NCI-H82 treated with DMSO at 0.1 percent for 48 hours (cell line): ENCODE data around the gene YPEL2.

Source experiments
- DNase-seq: peaks from one replicate; lab custom pipeline; 2025; ENCODE audit not compliant: unreplicated experiment; lab: John Stamatoyannopoulos, UW

Gene YPEL2

DNA sequence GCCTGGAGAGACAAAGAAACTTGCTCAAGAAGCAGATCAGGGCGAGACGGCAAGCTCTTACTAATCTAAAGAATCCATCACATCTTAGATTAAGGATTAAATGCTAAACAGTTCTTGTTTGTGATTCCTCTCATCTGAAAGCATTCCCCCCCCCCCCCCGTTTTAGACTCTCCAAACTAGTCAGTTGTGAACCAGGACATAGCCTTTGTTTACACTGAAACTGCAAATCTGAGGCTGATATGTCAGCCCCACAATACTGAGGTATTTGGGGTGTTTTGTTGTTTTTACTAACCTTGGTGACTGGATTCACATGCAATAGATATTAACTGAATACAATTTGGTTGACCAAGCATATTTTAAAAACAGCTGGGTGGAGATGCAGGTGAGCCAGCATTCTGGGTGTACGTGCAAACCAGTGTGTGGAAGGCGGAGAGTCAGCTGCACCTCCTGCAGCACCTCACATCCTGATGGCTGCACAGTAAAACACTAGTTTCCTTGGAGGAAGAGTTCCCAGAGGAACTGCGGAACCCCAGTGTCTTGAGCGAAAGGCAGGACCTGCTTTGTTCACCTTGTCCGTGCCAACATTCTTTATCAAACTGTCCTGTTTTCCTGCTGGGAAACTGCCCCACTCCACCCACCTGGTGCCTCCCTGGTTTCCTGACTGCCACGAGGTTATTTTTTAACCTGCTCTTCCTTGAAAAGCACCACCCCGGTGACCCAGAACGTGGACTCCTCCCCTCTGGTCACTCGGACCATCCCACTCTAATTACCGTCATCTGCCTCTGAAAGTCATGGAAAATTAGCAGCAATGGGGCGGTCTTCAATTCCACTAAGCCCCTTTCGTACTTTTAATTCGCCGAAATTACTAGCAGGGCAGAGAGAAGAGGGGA lies 1.2 kb upstream of the YPEL2 start:
- DNase-seq: peak; percentile 42

DNA sequence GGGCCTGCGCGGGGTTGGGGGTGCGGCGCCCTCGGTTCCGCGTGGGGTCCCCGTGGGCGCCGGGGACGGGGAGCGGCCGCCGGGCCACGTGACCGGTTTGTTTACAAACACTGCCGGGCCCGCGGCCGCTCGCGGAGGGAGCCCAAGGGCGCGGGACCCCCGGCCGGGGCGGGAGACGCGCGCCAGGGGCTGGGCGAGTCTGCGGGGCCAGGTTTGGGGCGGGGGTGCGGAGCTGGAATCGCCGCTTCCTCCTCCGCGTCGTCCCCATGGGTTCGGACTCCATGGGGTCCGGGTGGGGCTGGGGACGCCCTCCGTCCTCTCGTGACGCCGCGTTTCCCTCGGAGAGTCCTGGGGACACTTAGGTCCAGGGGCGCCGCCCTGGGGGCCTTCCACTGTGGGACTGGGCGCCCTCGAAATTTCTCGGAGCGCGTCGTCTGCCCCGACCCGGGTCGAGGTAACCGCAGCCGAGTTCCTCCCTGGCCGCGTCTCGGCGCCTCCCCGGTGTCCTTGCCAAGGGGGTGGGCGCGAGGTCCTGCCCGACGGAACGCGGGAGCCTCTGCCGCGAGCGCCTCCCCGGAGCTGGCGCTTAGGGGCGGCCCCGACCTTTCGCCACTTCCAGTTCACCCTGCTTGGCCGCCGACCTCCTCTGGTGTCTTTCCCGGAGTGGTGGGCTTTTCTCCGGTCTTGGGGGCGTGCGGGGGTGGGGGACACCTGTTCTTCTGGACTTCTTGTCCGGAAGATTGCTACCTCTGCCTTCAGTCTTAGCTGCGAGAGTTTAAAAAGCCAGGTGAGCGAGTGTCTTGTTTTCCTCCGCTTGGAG lies 684 bp downstream of the YPEL2 start:
- DNase-seq: no peak

DNA sequence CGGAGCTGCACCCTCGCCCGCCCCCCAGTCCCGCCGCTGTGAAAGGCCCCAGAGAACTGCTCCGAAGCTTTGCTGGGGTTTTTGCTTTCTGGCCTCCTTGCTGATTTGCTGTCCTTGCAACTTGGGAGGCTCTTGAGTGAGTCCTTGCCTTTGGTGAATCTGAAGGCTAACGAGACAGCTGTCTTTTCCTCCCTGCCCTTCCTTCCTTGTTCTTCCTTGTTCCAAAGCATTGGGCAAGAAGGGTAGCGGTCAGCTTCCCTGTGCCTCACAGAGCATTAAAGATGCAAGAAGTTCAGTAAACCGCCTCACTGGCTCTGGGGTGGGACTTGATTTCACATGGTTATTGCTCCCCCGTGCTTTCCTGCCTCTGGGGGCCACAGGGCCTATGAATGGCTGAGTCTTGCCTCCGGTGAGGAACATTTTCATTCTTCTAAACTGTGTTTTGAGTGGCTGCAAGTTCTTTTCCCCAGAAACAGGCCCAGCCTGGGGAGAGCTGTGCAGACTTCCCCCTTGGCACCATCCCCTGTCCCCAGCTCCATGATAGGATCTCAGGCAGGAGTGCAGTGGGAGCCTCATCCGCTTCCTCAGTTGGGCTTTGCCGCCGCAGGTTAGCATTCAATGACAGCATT lies 1.4 kb downstream of the YPEL2 start:
- DNase-seq: no peak

DNA sequence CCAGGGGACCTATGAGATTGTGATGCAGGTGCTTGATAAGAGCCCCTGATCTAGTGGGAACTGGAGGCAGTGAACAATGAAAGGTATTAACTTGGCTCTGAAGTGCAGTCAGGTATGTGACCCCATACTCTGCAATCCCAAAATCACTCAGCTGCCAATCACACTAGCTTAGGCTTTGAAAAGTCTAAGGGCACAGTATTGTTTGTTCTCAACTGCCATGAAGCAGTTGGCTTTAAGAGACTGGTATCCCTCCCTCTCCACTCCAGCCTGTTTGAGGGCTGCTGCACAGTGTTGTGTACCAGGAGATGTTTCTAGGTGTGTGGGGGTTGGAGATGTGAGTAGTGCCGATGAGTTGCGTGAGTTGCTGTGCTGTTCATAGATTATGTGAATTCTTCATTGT lies 2.4 kb downstream of the YPEL2 start:
- DNase-seq: no peak

DNA sequence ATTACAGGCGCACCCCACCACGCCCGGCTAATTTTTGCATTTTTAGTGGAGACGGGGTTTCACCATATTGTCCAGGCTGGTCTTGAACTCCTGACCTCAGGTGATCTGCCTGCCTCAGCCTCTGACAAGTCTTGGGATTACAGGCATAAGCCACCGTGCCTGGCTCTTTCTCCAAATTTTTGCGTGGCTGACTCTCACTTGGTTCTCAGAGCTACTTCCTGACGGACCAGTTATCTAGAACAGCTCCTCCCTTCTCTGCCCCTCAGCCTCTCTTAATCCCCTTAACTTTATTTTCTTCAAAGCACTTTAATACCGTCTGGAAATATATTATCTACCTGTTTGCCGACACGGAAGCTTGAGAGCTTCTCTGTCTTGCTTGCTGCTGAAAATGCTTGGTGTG lies 4.2 kb downstream of the YPEL2 start:
- peak; percentile 46 for DNase-seq

DNA sequence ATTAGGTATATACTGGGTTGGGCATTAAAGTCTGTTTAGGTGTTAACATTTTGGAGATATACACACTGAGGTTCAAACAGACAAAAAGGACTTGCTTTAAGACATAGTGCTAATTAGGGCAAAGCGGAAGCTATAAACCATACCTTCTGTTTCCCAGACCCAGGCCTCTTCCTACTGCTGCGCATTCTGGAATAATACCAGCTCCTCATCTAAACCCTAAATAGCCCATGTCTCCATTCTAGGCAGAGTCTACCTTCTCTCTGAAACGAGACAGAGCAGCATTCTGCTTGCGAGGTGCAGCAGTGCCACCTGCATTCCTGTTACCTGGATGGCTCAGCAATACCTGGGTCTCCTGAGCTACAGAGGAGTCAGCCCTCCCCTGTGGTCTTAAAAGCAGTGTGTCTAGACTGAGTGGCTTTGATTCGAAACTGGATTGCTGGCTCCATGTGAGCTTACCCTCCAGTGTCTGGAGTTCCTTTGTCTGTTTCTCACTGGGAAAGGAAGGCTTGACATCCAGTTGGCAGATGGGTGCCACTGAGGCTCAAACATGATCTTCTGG lies 6.4 kb downstream of the YPEL2 start:
- DNase-seq: no peak

DNA sequence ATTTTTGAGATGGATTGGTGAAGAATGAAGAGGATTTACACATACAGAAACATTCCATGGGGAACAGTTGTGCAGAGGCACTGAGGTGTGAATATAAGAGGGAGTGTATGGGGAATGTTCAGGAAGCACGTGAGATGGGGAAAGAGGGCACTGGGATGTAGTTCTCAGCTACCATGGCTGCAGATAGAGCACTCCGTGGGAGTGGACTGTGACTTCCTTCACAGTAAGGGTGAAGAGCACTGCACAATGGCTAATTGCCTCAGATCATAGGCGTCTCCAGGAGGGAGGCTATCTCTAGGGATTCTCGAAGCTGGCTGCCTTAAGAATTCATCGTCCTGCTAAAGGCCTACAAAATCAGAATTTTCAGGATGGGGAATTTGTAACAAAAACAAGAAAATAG lies 7.0 kb downstream of the YPEL2 start:
- no peak for DNase-seq

DNA sequence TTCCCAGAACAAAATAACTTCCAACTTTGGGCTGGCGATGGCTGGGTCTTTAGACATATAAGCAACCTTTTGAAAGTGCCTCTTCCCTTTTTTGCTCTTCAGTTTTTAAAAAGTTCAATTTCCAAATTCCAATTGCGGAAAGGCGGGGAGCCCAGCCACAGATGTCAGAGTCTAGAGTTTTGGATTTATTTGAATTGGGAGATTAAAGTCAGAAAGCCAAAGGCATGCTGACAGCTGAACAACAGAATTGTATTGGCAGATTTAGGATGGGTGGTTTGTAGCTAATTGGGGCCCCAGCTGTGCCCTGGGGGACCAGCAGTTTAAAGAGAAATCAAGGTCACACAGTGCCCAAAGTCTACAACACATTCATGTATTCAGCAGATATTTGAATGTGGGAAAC lies 10.5 kb downstream of the YPEL2 start:
- no peak for DNase-seq

DNA sequence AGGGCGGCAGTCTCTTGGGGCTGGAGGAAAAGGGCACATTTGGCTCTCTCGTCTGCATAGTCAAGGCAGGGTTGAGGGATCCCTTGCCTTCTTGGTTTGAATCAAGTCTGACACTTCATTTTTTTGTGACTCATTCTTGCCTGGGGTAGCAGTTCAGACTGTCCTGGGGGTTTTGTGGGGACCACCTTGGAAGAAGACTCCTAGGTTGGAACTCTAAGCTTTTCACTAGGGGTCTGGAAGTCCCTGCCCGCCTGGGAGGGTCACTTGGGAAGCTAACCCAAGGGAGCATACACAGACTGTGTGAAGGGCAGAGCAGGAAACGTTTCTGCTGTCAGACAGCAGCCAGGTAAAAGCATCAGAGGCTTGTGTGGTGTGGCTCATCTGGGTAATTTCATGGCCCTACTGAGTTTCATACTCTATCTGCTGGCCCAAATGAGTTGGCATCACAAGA lies 11.3 kb downstream of the YPEL2 start:
- no peak for DNase-seq

DNA sequence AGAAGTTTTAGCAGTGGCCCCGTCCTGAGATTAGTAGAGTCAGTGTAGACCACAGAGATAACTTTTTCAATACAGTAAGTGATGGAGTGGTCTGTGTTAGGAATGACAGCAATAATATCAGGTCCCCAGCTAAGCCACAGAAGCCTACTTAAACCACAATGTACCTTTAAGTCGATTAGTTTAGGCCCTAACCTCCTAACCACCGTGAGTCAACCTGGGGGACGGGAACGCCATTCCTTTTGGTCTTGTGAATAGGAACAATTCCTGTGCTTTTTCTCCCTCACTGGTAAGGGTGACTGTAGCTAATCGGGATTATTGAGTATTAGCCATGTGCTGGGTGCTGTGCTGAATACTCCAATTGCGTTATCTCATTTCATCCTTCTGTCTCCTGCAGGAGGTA lies 14.0 kb downstream of the YPEL2 start:
- DNase-seq: peak; percentile 93

DNA sequence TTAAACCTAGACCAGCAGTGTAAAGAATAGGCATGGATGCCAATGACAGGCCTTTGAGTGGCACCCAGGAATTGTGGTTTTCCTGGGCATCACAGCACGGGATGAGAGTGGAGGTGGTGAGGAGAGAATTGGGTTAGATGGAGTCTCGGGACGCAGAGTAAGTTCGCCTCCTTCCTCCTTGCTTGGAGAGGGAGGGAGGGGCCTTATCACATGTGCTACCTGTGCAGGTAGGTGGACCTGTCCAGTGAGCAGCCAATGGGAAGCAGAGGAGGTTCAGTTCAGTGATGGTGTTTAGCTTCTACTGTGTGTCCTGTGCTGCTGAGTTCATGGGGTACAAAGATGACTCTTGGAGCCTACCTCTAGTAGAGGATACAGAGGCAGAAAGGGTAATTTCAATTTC lies 14.9 kb downstream of the YPEL2 start:
- no peak for DNase-seq

DNA sequence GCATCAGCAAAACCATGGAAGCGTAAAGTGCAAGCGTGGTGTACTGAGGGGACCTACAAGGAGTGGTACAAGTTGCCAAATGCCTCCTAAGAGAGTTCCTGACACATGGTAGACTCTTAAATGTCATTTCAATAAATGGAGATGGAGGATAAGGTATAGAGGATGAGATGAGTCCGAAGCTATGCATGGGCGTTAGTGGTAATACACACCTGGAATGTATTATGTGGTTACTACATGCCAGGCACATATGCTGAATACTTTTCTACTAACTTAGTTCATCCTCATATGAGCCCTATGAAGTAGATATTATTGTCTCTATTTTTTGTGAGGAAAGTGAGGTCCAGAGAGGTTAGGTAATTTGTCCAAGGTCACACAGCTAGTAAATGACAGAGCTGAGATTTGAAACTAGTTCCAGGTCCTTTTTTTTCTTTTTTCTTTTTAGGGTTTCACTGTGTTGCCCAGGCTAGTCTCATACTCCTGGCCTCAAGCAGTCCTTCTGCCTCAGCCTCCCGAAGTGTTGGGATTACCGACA lies 15.5 kb downstream of the YPEL2 start:
- no peak for DNase-seq

DNA sequence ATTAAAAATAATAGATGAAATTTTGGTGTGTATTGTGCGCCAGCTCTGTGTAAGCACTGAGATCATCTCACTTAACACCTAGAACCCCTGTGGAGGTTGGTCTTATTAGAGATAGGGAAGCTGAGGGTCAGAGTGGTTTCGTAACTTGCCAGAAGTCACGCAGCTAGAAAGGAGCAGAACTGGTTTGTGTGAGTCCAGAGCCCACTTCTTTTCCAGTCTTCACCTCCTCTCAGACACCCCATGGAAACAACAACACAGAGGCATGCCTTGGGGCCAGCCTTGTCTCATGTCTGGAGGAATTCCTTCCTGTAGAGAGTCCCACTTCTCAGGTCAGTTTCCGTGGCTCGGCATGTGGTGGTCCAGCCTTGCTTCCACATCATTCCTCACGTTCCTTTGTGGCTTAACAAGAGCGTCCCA lies 16.5 kb downstream of the YPEL2 start:
- no peak for DNase-seq

DNA sequence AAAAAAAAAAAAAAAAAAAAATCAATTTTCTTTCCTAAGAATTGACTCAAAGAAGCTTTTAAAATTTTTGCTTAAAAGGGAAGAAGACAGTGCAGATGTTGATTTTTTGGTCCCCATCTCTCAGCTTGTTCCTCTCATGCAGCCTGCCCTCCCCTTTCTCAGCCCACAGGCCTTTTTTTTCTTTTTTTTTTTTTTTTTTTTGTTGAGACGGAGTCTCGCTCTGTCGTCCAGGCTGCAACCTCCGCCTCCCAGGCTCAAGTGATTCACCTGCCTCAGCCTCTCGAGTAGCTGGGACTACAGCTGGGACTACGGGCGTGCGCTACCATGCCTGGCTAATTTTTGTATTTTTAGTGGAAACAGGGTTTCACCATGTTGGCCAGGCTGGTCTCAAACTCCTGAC lies 17.7 kb downstream of the YPEL2 start:
- no peak for DNase-seq

DNA sequence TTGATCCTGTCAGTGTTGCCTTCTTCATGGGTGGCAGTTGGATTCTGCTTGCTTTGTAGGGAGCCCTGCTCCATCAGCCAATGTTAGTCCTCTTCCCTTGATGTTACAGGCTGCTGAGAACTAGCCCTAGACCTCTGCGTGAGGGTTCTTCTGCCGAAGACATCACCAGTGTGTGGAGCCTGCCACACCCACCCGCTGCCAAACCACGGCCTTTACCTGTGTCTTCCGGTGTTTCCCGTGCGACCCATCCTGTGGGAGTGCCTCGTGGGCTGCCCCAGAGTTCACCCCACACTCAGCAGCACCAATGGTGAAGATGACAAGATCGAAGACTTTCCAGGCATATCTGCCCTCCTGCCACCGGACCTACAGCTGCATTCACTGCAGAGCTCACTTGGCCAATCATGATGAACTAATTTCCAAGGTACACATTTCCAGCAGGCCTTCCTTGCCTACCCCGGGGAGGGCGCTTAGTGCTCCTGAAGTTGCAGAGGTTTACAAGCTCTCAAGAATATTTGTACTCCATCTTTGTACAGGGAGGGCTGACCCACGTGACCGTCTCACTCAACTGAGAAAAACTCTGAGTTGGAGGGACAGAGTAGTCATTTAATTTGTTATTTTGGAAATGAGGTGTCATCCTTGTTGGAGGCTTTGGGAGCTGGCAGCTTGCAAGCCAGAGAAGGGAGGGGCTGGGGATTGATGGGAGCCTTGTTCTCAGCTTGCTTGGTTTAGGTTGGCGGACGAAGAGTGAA lies 21.8 kb downstream of the YPEL2 start:
- no peak for DNase-seq

DNA sequence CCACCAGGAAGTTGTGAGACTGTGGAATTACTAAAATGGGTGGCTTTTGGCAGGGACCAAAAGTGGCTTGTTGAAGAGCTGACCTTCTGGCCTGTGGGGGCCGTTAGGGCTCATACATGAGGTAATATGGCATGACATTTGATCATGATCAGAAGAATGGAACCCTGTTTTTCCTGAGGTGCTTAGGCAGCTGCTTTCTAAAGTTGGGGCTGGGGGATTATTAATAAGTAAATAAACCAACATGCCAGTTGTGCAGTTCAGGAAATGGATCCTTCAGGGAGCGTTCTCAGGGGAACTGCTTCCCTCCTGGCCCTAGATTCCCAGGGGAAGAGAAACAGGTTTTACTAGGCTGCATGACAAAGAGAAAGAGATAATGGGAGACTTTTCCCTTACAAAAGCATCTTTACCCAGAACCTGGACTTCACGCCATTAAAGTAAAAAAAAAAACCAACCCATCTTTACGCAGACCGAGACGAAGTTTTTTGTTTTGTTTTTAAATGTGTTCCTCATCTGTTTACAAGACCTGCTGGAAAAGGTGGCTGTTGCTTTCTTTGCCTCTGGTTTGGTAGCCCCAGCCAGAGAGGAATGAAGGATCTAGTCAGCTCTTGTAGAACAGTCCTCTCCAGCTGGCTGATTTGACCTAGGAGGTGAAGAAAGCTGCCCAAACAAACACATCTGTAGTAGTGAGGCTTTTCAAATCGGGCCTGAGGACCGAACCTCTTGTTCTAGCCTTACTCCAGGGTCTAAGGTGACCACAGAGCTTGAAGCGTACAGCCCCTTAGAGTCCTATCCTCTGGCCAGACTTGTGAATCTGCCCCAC lies 22.7 kb downstream of the YPEL2 start:
- no peak for DNase-seq

DNA sequence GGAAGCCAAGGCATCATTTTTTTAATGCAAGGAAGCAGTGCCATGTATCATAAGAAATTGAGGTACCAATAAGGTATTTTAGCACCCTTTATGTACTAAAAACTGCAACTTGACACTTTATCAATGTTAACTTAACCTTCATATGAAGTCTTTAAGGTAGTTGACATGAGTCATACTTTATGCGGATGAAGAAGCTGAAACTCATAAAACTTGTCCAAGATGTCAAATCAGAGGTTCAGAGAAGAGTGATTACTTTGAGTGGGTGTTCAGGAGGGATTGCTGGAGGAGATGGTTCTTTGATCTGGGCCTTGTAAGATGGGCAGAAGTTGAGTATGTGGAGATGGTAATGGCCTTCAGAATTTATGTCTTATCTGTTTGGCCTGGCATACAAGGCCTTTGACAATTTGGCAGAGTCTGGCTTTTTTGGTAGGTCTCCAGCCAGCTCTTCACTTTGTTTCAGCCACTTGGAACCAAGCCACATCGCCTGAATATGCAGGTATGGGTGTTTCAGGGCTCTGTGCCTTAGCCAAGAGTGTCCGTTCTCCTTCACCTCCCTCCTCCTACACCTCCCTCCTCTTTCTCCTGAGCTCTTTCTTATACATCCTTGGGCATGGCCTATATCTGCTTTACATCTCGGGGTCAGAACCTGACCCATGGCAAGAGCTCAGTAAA lies 23.7 kb downstream of the YPEL2 start:
- DNase-seq: no peak

DNA sequence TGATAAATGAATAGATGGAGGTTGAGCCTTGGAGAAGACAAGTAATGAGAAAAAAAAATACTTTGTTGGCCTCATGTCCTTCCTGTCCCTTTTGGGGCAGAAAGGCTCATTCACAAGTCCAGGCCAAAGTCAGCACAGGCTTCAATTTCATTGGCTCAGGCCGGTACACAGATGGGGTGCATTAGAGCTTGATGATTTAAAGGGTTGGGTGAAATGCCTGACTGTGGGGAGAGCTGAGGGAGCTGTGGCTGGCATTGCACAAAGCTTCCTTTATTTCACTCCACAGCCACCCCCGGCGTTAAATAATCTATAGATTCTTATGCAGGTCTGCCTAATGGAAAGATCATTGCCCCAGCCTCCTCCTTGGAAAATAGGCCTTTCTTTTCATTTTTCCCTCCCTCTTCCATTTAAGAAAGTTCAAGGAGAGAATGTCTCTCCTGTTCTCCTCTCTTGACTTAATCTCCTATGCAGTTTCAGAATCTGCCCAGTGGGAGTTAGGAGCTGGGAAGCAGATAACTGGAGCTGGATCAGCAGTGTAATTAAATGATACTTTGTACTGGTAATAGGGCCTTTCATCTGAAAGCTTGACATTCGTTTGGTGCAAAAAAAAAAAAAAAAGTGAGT lies 24.4 kb downstream of the YPEL2 start:
- no peak for DNase-seq
